ENCODE results near the gene APOM.

The APOM gene

GRCh38 chr6:31655349-31656237 lies at the start of gene APOM:
Gene APOM (plus strand): TSS chr6:31655894. CDS start chr6:31655967, 73 bp downstream.
- no peak for DNase-seq (ENCODE audit: low spot score)

- DNase-seq (ENCODE audit: low spot score), result no peak
These were observed 48.4 kb upstream of the APOM start for GRCh38 chr6:31607317-31607716.

GRCh38 chr6:31609519-31610406 lies 45.9 kb upstream of the APOM start:
- no peak for DNase-seq (ENCODE audit: low spot score)

- no peak for DNase-seq (ENCODE audit: low spot score)
These were observed 44.7 kb upstream of the APOM start for GRCh38 chr6:31610968-31611367.

DNA sequence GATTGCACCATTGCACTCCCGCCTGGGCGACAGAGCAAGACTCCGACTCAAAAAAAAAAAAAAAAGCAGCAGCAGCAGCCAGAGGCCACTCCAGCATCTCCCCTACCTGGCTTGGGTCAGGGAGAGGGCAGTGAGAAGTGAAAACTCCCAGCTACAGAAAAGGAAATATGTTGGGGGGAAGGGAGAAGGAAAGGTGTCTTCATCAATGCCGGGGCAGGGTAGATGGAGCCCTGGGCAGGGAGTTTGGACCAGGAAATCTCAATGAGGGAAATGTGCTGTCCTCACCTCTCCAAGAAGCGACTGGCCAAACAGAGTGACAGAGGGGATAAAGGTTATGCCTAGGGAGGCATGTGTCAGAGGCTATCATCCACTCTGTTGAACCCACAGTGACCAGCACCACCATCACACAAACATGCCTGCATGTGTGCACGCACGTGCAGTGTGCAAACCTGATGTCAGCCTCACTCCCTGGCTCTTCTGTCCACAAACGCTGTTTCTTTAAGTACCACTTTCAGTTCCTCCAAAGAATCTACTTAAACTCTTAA lies 41.5 kb upstream of the APOM start:
- no peak for DNase-seq (ENCODE audit: low spot score)

- no peak for DNase-seq (ENCODE audit: low spot score)
These were observed 40.8 kb upstream of the APOM start, which contains the start of gene AIF1 for GRCh38 chr6:31614684-31615578. Gene AIF1 (plus strand): TSS chr6:31615234. CDS start chr6:31615330, 96 bp downstream.

- DNase-seq (ENCODE audit: low spot score), result peak; percentile 32
These were observed 39.9 kb upstream of the APOM start for GRCh38 chr6:31615748-31616147.

DNA sequence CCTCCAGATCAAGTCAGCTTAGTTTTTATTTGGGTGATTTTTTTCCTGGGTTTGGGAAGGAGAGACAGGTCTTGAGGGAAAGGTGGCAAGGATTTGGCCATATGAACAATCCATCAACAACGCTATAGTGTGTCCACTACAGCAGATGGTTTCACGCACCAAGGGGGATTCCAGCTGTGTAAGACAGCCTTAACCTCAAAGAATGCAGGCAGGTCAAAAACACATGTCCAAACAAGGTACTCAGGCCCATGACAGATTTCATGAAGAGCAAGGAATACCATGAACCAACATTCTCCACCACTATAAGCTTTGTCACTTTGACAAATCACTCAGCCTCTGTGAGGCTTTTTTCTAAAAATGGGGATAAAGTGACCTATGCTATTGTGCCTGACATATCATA lies 38.7 kb upstream of the APOM start:
- no peak for DNase-seq (ENCODE audit: low spot score)

DNA sequence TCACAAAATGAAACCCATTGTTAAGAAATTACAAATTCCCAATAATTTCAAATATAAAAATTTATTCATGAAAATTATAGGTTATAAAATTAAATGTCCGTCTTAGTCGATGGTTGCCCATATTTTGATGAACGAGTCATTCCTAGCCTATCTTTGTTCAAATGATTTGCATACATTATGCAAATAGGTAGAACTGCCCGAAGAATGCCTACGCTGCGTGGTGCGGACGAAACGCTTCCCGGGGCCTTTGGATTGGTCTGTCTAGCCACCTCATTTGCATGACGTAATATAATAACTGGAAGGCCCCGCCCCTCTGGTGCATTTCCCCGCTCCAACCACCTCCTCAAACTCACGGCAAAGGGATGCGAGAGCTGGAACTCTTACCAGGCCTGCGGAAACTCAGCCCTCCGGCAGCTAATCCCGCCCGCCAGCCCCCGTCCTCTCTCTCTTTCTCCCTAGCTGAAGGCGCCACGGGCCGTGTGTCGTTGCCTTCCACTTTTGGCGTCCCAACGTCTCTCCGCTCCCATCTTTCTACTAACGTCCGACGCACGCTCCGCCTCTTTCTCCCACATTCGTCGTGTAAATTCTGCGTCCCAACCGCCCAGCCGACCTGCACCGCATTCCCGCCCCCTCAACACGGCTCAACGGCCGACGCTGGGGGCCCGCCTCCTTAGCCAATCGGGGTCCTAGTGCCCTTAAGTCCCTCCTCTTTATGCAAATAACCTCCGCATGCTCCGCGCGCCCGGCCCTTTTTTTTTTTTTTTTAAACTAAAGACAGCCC lies 35.7 kb upstream of the APOM start:
- DNase-seq (ENCODE audit: low spot score), result peak; percentile 99

DNA sequence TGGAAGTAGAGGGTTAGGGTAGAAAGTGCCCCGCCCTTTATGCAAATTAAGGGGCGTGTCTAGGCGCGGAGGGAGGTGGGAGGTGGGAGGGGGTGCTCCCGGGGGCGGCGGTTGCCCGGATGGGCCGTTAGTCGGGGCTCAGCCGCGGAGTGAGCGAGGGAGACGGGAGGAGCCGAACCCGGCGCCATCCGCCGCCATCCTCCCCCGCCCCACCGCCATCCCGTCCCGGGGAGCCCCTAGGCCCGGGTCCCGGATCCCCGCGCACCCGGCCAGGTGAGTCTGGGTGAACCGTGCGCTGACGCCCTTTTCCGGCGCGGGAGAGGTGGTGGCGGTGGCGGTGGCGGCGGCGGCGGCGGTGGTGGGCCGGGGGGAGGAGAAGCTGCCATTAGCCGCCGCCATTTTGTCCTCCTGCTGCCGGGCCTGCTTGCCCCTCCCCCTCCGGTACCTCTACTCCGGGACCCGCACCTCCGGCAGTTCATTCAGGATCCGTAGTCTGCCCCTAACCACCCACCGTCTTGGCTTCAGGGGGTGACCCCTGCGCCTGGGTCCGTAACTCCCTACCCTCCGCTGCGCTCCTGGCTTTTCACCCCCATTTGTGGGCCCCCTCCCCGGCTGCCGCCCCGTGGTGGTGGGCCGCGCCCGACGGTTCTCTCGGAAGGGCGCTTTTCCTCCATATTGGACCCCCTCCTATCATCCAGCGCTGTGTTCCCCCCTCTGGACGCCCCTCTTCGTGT lies 34.9 kb upstream of the APOM start, which contains the start of gene PRRC2A:
Gene PRRC2A, plus strand, starts transcription at position 130 of the 734 bp plus-strand sequence. CDS start 2,075 bp downstream, outside the sequence.
- peak; percentile 76 for DNase-seq (ENCODE audit: low spot score)

GRCh38 chr6:31621320-31621939 lies 34.3 kb upstream of the APOM start:
- DNase-seq (ENCODE audit: low spot score), result no peak

- DNase-seq (ENCODE audit: low spot score), result no peak
These were observed 33.7 kb upstream of the APOM start for GRCh38 chr6:31621991-31622390.

- DNase-seq (ENCODE audit: low spot score), result no peak
These were observed 33.0 kb upstream of the APOM start for GRCh38 chr6:31622684-31623091.

GRCh38 chr6:31624070-31624469 lies 31.6 kb upstream of the APOM start:
- DNase-seq (ENCODE audit: low spot score), result no peak

GRCh38 chr6:31626952-31627351 lies 28.7 kb upstream of the APOM start:
- DNase-seq (ENCODE audit: low spot score), result no peak

DNA sequence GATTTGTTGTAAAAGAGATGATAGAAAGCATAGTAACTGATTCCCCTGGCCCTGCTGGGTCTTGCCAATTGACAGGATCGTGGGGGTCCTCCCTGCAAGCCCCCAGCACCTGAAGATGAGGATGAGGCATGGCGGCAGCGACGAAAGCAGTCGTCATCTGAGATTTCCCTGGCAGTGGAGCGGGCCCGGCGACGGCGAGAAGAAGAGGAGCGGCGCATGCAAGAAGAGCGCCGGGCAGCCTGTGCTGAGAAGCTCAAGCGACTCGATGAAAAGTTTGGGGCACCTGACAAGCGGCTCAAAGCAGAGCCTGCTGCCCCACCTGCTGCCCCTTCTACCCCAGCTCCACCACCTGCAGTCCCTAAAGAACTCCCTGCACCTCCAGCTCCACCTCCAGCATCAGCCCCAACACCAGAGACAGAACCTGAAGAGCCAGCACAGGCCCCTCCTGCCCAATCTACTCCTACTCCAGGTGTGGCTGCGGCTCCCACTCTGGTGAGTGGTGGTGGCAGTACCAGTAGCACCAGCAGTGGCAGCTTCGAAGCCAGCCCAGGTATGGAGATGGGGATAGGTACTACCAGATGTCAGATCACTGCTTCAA lies 27.9 kb upstream of the APOM start:
- DNase-seq (ENCODE audit: low spot score), result no peak

DNA sequence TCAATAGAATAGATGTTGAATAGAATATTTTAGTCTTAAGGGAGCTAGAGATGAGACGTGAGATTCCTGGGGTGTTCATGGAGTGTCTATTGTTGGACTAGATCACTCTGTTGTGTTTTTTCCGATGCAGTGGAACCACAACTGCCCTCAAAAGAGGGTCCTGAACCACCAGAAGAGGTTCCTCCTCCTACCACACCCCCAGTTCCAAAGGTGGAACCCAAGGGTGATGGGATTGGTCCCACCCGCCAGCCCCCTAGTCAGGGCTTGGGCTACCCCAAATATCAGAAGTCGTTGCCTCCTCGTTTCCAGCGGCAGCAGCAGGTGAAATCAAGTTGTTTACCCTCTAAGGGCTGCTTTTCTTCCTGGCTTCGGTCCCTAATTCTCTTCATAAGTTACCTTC lies 26.7 kb upstream of the APOM start:
- no peak for DNase-seq (ENCODE audit: low spot score)

- no peak for DNase-seq (ENCODE audit: low spot score)
These were observed 25.3 kb upstream of the APOM start for GRCh38 chr6:31630177-31630934.

All from activated CD4-positive, alpha-beta T cell treated with anti-CD3 and anti-CD28 coated beads, Interleukin-2, Interleukin-4, amounts not matched to agents 100 ng/mL and 50 ng/mL, durations not matched to agents 16 hours and 8 hours (primary cell).